Activated effector memory CD4-positive, alpha-beta T cell treated with anti-CD3 and anti-CD28 coated beads, Interleukin-2, amount 50 U/mL, for 16 hours (primary cell): ENCODE measurements around the gene SLC35F1.

Experiments
- DNase-seq: peaks from one replicate; pipeline ENCODE4 v3.0.0-alpha.2; 2020

SLC35F1 gene

GRCh38 chr6:118206221-118206620 lies 299.2 kb downstream of the SLC35F1 start:
- DNase-seq: no peak

GRCh38 chr6:118207947-118208346 lies 300.9 kb downstream of the SLC35F1 start:
- no peak for DNase-seq

- DNase-seq: no peak
Observed at GRCh38 chr6:118212451-118213173, 305.5 kb downstream of the SLC35F1 start.

GRCh38 chr6:118215269-118215668 lies 308.2 kb downstream of the SLC35F1 start:
- DNase-seq: no peak

DNA sequence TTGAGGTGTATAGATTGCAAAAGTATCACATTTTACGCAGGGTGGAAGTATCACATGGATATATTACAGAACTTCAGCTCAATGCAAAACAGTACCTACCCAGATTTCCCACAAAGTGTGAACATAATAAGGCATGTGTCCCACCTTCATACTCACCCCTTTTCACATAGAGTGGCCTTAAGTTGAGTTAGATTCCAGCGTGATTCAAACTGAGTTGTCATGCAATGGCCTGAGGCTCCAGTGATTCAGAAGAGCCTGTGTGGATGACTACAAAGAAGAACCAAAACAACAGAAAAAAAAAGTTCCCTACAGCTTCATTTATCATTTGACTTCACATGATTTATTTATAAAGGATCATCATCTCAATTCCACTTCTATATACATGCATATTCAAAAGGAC lies 309.7 kb downstream of the SLC35F1 start:
- no peak for DNase-seq

DNA sequence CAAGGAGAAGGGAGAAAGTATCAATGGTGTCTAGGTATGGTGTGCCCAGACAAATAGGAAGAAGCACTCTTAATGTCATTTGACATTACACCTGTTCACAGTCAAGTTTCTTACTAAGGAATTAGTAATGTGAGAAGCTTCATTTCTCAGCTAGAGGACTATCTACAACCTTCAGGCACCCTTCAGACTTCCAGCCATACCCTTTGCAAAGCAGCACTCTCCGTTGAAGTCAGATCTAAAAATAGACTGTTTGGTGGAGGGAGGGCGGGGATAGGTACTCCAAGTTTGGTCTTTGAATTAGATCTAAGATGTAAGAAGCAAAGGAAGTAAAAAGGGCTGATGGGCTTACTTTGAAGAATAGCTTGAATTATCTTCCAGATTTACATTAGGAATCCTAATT lies 311.1 kb downstream of the SLC35F1 start:
- DNase-seq: no peak

- DNase-seq: no peak
Observed at GRCh38 chr6:118220429-118221128, 313.5 kb downstream of the SLC35F1 start.

GRCh38 chr6:118223316-118223715 lies 316.3 kb downstream of the SLC35F1 start:
- DNase-seq: no peak

DNA sequence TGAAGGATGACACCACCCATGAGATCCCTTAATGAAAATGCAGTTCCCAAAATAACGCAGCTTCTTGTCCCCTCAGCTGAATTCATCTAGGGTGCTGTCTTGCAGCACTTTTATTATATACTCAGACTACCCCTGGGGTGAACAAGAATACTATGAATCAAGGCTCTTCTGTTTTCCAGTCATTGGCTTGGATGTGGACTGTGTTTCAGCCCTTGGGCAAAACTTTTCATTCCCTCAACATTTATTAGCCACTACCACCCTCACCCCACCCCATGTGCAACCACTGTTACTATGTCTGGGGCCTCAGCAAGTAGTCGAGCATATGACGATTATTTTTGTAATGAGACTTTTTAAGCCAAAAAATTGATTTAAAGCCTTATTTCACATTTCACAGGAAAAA lies 321.8 kb downstream of the SLC35F1 start:
- no peak for DNase-seq

- no peak for DNase-seq
Observed at GRCh38 chr6:118240878-118241528, 333.9 kb downstream of the SLC35F1 start.

DNA sequence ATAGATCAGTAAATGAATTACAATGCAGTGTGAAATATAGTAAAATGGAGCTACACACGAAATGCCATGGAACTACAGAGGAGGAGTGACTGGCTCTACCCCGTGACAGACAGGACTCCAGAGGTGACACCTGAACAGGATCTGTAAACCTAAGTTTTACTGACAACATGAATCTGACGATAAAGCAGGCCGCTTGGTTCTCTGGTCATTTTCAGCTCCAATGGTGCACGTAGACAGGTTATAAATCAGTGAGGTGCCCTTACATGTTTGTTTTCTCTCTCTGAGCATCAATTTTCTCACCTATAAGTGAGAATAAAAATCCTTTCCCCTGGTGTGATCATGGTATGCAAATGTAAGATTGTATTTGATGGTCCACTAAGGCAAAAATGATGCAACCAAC lies 339.3 kb downstream of the SLC35F1 start:
- no peak for DNase-seq

DNA sequence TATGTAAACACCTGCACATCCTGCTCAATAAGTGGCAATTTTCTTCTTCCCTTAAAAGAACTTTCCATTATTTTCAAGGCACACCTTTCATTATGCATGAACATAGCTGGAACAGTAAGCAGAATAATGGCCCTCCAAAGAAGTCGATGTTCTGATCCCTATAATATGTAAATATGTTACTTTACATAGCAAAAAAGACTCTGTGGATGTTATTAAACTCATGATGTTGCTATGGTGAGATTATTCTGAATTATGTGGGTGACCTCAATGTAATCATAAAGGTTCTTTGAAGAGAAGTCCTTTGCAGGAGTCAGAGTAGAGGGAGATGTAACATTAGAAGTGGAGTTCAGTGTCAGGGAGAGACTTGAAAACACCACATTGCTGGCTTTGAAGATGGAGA lies 341.1 kb downstream of the SLC35F1 start:
- DNase-seq: no peak

DNA sequence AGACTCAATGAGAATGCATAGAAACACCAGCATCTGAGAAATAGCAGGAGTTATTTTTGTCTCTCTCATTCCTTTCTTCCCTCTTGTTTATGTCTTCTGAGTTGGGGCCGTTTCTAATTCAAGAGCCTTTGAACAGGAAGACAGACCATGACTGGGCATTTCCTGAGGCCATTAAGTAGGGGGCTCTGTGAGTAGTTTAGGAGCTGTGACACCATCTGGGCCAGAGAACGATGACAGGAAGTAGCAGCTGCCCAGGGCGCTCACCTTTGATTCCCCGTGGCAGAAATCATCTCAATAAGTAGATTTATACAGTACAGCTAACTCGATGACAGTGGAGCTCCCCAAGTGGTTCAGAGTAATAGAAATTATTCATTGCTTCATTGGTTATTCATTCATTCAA lies 342.6 kb downstream of the SLC35F1 start:
- DNase-seq: no peak

- no peak for DNase-seq
Observed at GRCh38 chr6:118252474-118252873, 345.4 kb downstream of the SLC35F1 start.

DNA sequence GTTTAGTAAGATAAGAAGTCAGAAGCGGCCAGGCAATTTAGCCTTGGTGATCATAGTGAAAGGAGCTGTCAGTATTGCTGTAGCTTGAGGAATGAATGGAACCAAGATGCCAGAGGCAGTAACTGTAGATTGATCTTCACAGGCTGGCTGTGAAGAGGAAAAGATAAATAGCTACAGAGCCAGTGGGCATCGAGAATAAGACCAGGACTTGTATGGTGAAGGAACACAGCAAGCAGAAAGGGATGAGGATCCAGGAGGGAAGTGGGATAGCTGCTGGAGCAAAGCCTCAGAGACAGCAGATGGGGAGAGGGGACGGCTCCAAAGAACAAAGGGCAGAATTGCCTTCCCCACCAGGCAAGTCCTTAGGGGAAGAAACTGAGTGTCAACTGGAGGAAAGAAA lies 346.7 kb downstream of the SLC35F1 start:
- no peak for DNase-seq

DNA sequence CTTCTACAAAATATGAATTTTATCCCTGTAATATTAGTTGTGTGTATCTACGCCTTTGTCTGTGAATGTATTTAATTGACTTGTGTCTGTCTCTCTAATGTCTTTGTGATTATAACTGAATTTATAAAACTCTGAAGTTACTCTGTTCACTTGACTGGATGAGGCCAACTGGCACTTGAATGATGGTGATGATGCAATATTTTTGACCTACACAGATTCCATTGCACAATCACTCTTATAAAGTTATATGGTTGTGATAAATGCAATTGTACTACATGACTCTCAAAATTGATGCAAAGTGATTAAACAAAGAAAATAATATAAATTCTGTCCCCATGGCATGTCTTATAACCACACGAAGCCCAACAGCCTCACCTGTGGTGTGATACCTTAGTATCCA lies 353.8 kb downstream of the SLC35F1 start:
- no peak for DNase-seq

DNA sequence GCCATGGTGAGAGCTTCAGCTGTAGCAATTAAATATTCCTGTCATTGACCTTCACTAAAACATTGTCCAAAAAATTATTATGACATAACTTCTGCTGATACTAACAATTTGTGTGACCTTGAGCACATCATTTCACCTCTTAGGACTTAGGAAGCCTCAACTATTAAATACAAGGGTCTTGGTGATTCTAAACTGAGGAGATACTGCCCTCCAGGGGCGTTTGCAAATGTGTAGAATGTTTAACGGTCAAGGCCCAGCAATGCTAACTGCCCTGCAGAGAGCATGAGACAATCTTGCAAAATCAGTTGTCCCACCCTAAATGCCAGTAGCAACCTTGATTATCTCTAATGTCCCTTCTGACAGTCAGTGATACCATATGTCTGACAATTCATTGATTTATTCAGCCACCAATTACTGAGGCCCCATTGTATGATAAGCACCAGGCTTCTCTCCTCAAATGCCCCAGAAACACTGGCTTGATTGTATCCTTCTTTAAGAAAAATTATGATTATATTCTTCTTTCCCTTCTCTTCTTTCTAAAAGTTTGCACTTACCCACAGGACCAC lies 356.9 kb downstream of the SLC35F1 start:
- DNase-seq: no peak

- no peak for DNase-seq
Observed at GRCh38 chr6:118269659-118270058, 362.6 kb downstream of the SLC35F1 start.

DNA sequence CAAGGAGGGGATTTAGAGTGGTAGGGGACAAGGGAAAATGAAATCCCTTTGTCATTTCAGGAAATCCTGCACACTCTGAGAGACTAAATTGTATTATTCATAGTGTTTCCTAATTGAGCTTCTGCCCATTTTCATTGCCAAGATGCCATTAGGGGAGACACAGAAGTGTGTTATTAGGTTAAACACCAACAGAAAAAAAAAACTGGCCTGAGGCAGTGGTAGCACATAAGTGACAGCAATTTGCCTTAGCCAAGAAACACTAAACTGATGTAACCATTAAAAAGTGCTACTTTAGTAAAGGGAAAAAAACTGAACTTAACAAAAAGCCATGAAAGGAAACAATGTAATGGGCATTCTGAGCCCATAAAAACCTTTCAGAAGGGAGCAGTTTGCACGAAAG lies 370.6 kb downstream of the SLC35F1 start:
- DNase-seq: no peak

GRCh38 chr6:118280210-118280609 lies 373.1 kb downstream of the SLC35F1 start:
- DNase-seq: no peak

- no peak for DNase-seq
Observed at GRCh38 chr6:118281291-118281690, 374.2 kb downstream of the SLC35F1 start.

- no peak for DNase-seq
Observed at GRCh38 chr6:118283766-118284165, 376.7 kb downstream of the SLC35F1 start.

DNA sequence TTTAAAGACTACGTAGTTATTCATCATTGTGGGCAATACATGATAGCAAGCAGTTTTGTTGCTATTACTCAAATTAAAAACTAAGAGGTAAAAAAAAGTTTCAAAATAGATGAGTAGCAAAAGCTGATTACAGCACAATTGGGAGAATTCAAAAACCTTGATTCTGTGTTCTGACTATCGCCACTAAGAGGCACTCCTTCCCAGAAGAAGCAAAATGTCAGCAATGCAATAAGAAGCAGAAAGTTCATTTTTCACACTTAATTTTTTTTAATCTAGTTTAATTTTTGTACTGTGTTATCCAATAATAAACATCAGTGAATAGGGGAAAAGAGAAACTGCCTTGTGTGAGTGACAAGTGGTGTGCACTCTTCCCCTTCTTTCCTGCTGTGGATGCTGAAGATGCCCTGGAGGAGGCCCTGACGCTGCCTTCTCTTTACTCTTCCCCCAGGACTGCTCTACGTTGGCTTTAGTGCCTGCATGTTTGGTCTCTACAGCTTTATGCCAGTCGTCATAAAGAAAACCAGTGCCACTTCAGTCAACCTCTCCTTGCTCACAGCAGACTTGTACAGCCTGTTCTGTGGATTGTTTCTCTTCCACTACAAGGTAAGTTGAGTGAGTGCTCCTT lies 377.8 kb downstream of the SLC35F1 start:
- no peak for DNase-seq
